Measurements from ENCODE around the gene CLDN19.
"Not testable (repeated sequence)": the region's sequence is repeated elsewhere in the genome, so short reads cannot be mapped to it uniquely, and the experiment has no call there.

CLDN19 gene

DNA sequence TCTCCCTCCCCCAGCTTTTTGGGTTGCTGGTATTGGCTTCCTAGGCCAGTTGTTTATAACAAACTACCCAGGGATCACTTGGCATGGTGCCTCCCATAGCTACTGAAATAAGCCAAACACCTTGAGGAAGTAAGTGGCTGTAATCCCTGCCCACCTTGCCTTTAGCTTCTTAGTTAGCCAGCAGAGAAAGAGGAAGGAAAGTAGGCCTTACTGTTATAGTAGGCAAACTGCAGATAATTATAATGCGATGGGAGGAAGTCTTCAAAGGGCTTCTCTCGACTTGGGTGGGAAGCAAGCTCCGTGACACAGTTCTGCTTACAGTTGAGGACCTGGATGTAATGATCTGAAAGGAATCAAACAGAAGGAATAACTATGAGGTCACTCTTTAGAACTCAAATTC lies 18.6 kb upstream of the CLDN19 start:
- peak; percentile 37 to 49 for DNase-seq

- no peak for DNase-seq
These were observed 17.8 kb upstream of the CLDN19 start for GRCh38 chr1:42757892-42758275.

DNA sequence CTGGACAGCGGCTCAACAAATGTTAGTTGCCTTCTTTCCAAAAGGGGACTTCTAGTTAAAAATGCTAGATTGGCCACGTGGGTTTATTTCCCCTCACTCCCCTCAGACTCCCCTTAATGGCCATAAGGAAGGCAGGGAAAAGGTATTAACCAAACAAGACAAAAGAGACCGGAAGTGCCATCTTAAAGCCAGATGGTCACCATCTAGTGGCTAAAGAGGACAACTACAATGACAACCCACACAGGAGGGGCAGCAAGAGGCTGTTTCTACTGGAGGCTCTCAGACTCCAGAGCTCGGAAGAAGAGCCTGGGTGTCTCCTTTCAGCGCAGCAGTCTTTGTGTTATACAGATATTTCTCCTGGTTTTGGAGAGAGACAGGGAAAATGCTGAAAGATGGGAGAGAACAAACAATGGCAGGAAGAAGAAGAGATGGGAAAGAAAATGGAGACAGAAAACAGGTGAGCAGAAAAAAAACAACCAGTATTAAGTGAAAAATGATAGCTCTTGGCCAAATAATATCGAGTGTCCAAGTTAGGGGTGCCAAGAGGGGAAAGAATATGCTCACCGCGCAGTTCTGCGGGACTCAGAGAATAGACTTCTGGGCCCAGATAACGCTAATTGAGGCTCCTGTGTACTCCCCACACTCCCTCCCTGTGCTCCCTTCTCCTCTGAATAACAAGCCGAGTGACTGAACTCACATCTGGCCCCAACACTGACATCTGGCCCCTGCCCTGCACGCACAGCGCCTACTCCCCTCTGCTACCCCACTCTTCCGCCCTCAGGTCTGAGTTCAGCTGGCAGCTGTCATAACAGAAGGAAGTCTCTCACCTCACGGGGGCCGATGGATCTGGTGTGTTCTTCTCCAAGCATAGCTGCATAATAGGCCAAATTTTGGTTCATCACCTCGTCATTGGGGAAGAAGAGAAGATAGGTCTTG lies 17.2 kb upstream of the CLDN19 start:
- DNase-seq, result peak; percentile 74 to 78

DNA sequence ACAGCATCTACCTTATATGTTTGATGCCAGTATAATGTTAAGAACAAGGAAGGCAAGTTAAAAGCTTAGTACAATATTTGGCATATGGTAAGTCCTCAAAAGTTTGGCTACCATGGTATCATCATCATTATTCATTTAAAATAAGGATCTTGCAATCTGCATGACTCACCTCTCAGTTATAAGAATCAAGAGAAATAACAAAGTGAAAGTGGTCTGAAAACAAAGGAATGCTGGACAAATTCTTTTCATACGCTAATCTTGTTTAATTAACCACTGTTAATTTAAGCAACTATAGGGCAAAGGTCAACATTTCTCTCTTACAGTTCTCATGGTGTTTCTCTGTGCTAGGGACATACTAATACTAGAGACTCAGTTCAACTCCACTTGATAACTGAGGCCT lies 13.0 kb upstream of the CLDN19 start:
- DNase-seq, result no peak

DNA sequence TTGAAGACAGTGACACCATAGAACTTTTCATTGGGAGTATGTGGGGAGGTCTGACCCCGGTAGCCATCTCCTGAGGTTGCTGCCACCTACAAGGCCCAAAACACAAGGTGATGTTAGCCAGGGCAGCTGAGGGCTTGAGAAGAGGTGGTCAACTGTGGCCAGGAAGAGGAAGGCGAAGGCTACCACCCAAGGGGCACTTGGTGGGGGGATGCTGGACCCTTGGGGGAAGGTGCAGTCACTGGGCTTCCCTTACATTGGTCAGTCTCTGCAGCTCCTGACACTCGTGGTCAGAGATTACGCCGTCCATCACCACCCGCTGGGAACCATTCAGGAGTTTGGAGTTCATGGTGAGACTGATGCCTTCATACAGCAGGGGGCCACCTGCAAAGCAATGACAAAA lies 12.2 kb upstream of the CLDN19 start:
- no peak for DNase-seq

GRCh38 chr1:42751511-42752070 lies 11.6 kb upstream of the CLDN19 start:
- DNase-seq, result not testable (repeated sequence)

DNA sequence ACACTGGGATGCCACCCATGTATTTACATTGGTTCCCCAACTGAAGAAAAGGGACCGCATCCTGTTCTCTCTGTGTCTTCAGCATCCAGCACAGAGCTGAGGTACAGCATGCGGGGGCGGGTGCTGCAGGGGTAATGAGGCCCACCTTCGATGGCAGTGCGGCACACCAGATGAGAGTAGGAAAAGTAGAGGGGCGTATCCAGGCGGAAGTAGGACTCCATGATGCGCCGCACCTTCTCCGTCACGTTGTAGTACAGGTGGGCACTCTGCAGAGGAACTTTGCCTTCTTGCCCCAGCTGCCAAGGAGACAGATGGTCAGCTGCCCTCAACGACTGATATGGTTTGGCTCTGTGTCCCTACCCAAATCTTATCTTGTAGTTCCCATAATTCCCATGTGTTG lies 10.0 kb upstream of the CLDN19 start:
- no peak for DNase-seq

- no peak for DNase-seq
These were observed 8.7 kb upstream of the CLDN19 start for GRCh38 chr1:42748461-42749410.

DNA sequence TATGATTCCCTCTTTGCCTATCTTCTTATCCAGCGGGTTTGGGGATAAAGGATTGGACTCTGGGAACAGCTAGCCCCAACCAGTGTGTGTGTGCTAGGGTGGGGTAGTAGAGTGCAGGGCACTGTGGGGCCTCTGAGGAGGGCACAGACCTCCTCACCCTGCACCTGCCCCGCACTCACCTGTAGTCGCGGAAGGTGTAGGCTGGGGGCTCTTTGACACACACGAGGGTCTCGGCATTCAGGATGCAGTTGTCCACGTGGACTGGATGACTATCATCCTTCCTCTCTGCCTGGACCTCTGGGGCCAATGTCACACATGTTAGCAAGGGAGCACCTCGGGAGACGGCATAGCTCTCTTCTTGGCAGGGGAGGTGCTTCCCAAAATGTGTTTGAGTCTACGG lies 8.0 kb upstream of the CLDN19 start:
- no peak for DNase-seq

DNA sequence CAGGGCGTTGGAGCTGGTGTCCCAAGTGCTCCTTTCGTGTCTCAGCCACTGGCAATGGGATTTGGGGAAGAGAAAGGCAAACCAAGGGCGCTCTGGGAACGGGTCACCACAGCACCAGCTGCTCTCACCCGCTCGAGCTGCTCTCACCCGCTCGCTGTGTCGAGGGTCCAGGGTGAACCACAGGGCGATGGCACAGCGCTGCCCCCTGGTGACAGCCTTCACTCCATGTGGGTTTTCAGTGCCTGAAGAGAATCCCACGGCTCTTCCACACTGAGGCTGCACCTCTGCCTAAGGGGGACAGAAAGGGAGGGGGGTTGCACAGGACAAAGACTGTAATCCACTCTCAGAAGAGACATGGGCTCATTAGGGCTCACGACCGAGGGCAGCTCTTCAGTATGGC lies 7.1 kb upstream of the CLDN19 start:
- peak; percentile 20 to 31 for DNase-seq

DNA sequence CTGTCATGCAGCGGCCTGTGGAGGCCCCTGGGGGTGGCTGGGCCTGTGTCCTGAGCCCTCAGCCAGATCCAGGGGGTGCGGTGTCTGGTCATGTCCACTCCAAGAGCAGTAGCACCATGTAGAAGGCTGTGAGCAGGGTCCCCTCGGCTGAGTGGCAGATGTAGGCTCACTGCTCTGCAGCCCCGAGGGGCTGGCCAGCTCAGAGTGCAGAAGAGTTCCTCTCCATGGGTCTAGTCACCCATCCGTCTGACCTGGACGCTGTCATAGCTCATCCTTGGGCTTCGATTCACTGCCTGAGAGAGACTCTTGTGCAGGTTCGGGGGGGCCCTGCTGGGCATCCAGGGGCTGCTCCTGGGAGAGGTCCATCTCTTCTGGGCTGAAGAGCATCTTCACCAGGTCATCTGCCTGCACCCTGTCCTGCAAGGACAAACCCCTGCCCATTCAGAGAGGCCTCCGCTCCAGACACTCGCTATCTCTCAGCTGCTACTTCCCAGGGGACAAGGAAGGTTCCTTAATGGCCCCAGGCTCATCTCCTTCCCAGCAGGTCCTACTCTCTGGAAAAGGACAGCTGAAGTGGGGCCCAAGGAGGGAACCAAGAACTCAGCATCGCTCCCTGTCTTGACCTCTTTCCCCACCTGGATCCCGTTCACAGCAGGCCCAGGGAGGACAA lies 6.5 kb upstream of the CLDN19 start:
- DNase-seq, result no peak

GRCh38 chr1:42745851-42746250 lies 5.8 kb upstream of the CLDN19 start:
- DNase-seq, result no peak

DNA sequence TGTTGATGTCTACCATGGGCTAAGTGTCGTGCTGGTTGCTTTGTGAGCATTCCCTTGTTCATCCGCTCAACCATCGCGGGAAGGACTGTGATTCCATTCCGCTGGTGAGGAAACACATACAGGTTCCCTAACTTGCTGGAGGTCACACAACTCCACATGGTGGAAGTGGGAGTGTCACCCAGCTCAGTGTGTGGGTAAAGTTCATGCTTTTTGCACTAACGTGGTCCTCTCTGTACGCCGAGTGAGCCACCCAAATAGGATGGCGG lies 4.0 kb upstream of the CLDN19 start:
- DNase-seq, result no peak

GRCh38 chr1:42743317-42744147 lies 3.5 kb upstream of the CLDN19 start:
- DNase-seq, result no peak

DNA sequence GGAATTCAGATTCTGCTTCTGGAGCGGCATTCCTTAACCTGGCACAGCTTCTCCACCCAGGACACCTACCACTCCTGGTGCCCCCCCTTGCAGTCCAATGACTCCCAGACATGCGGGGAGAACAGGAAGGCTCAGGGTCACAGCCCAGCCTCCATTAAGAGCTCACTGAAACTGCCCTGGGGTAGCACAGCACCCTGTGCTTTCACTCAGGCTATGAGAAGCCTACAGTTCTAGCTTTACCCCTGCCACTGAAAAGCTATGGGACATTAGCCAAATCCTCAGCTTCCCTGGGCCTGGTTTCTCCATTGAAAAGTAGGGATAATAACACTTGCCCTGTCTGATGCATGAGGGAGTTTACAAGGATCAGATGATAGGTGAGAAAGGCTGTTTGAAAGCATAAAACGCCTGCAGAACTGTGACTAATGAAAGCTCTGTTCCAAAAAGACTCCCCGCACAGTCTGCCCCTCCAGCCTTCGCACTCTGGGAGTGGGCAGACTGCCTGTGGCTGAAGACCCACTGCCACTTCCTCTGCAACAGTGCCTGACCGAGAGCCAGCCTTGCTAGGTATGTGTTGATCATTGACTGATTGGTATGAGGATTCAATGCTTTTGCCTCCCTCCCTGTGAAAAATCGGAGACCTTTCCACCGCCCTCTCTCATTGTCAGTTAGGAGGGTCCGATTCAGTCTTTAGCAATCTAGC lies 2.7 kb upstream of the CLDN19 start:
- DNase-seq, result no peak

GRCh38 chr1:42742141-42742540 lies 2.1 kb upstream of the CLDN19 start:
- DNase-seq, result no peak

GRCh38 chr1:42741706-42742105 lies 1.7 kb upstream of the CLDN19 start:
- DNase-seq, result no peak

GRCh38 chr1:42740851-42741580 lies 980 bp upstream of the CLDN19 start:
- no peak for DNase-seq

- DNase-seq, result peak; percentile 14 to 30
These were observed 1.3 kb downstream of the CLDN19 start for GRCh38 chr1:42738678-42739226.

DNA sequence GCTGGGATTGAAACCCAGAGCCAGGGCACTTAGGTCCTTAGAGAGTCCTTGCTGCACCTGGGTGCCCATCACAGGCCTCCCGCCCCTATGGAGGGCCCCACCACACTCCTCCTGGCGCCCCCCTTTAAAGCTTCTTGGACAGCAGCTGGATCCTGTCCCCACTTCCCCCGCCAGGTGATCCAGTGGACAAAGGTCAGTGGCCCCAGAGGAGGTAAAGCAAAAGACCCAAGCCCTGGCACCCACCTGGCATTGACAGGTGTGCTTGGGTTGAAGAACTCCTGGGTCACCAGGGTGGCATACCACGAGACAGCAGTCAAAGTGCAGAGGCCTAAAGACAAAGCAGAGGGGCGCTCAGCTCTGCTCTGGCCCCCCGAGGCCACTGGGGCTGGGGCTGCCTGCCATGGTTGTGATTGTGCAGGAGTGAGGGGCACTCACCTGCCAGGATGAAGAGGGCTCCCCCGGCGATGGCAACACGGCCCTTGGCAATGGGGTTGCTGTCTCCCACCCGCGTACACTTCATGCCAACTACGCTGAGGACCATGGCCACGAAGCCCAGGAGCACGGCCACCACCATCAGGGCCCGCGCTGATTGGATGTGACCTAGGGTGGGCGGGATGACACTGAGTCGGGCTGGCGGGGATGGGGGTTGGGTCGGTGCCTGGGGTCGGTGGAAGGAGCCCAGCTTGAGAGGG lies 1.9 kb downstream of the CLDN19 start:
- DNase-seq, result no peak
